ENCODE measurements around the gene BHLHA15. TPM values are rescaled to one million over a fixed set of nuclear protein-coding genes. Genes with fewer than 3 reads are reported as not detected.

BHLHA15 gene
- polyA plus RNA-seq, 1 donor (not counting 4 experiments of a cell fraction or from before 2014, with no cell fraction given), result not detected

DNA sequence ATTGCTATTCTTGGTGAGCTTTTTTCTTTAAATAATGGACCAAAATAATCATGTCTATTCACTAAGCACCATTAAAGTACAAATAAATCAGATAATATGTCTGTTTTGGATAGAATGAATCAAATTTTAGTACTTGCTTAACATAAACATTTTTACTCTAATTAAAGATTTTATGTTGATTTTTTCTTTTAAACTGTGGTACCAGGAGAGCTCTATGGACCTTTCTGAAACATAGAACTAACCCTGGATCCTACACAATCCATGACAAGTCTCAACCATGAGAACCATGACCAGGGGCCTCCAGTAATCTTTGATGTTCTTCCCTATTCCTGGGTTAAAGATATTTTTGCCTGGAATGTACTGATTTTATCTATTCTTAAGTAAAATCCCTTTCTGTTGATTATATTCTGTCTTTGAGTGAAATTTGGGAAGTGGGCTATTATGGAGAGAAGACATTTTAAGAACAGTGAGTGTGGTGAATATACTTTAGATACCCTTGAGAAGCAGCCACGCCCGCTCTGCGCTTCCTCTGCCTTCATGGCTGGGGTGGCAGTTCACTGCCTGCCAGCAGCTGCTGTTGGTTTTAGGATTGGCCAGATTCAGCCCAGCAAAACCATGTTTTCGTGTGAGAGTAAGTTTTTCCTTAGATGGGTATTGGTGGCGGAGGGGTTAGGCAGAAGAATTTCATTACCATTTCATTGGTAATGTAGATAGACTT, 42.2 kb upstream of the BHLHA15 start:
- H3K27me3 ChIP-seq (ENCODE audit: control insufficient read depth, extremely low read depth, insufficient read depth, low read length), result no peaks in the 10 kb centered on the region
- peaks cover 0 to 5% of the 10 kb centered on the region in 2 experiments for H3K36me3 ChIP-seq (ENCODE audit: control insufficient read depth in 2 of 2, extremely low read depth in 1 of 2, insufficient read depth in 2 of 2, low read length in 2 of 2)
- DNase-seq (ENCODE audit: low read depth, low spot score) (no peak), FAIRE-seq (no peak)
- no peak overlapping the region for H3K4me3 ChIP-seq (ENCODE audit: control insufficient read depth in 2 of 3, extremely low read depth in 1 of 3, insufficient read depth in 2 of 3, low read depth in 1 of 3, low read length in 3 of 3)
- no peak for TF ChIP-seq EZH2 (IDR thresholded peaks at IDR 0.05; ENCODE audit: low read length)
- TF ChIP-seq, protein P1, sequence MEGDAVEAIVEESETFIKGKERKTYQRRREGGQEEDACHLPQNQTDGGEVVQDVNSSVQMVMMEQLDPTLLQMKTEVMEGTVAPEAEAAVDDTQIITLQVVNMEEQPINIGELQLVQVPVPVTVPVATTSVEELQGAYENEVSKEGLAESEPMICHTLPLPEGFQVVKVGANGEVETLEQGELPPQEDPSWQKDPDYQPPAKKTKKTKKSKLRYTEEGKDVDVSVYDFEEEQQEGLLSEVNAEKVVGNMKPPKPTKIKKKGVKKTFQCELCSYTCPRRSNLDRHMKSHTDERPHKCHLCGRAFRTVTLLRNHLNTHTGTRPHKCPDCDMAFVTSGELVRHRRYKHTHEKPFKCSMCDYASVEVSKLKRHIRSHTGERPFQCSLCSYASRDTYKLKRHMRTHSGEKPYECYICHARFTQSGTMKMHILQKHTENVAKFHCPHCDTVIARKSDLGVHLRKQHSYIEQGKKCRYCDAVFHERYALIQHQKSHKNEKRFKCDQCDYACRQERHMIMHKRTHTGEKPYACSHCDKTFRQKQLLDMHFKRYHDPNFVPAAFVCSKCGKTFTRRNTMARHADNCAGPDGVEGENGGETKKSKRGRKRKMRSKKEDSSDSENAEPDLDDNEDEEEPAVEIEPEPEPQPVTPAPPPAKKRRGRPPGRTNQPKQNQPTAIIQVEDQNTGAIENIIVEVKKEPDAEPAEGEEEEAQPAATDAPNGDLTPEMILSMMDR (optimal IDR thresholded peaks at IDR 0.05 in 1 of 3, IDR thresholded peaks at IDR 0.05 in 1 of 3, conservative IDR thresholded peaks at IDR 0.05 in 1 of 3; ENCODE audit: extremely low read depth in 1 of 3, insufficient read depth in 2 of 3, low read length in 3 of 3), result no peak
- H4K20me1 ChIP-seq (ENCODE audit: control insufficient read depth, extremely low read depth, insufficient read depth, low read length), result no peaks in the 10 kb centered on the region
- H3K9me1 ChIP-seq (ENCODE audit: control insufficient read depth, extremely low read depth, insufficient read depth, low read length), result no peaks in the 10 kb centered on the region
- H2AFZ ChIP-seq (ENCODE audit: control insufficient read depth, low read length), result no peak overlapping the region
- H3K9me3 ChIP-seq (ENCODE audit: control insufficient read depth, low read depth, low read length), result no peaks in the 10 kb centered on the region
- peaks cover 16% of the 10 kb centered on the region for H3K4me1 ChIP-seq (ENCODE audit: control insufficient read depth, extremely low read depth, insufficient read depth, low read length)
- no peak overlapping the region for H3K27ac ChIP-seq (ENCODE audit: control insufficient read depth, insufficient read depth, low read length)
- H3K9ac ChIP-seq (ENCODE audit: control insufficient read depth, extremely low read depth, insufficient read depth, low read length), result no peak overlapping the region
- dilution Hi-C loops (cut with MboI; ENCODE audit: extremely low pct_ligation_motif_present, low sequenced_read_pairs), result no loop called here
- no peak overlapping the region for H3K4me2 ChIP-seq (ENCODE audit: control insufficient read depth, extremely low read depth, insufficient read depth, low read depth, low read length)
- H3K79me2 ChIP-seq (ENCODE audit: control insufficient read depth, insufficient read depth, low read length), result peaks cover 11% of the 10 kb centered on the region

DNA sequence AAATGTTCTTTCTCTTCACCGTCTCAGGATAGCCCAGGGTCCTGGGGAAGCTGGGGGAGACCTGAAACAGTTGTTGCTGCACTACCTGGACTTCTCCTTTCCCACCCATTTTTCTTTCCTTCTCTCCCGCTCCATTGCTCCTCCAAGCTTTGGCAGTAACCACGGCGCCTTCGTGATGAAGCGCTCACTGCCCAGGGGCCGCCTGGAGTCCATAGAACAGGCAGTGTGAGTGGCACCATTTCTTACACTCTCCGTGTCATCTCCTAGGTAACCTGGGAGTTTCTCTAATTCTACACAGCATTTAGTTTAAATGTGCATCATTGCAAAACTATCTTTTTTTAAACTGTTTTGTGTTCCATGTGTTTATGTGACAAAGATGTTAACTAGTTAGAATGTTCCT, 40.3 kb upstream of the BHLHA15 start:
- H3K36me3 ChIP-seq (ENCODE audit: control insufficient read depth in 2 of 2, extremely low read depth in 1 of 2, insufficient read depth in 2 of 2, low read length in 2 of 2), result peaks cover 6 to 8% of the 10 kb centered on the region in 2 experiments
- H3K4me2 ChIP-seq (ENCODE audit: control insufficient read depth, extremely low read depth, insufficient read depth, low read depth, low read length), result no peak overlapping the region
- dilution Hi-C loops (cut with MboI; ENCODE audit: extremely low pct_ligation_motif_present, low sequenced_read_pairs), result no loop called here
- no peak overlapping the region for H3K27ac ChIP-seq (ENCODE audit: control insufficient read depth, insufficient read depth, low read length)
- H3K4me1 ChIP-seq (ENCODE audit: control insufficient read depth, extremely low read depth, insufficient read depth, low read length), result no peaks in the 10 kb centered on the region
- TF ChIP-seq, protein P1 (optimal IDR thresholded peaks at IDR 0.05 in 1 of 3, IDR thresholded peaks at IDR 0.05 in 1 of 3, conservative IDR thresholded peaks at IDR 0.05 in 1 of 3; ENCODE audit: extremely low read depth in 1 of 3, insufficient read depth in 2 of 3, low read length in 3 of 3), result no peak
- no peak for TF ChIP-seq EZH2 (IDR thresholded peaks at IDR 0.05; ENCODE audit: low read length)
- H2AFZ ChIP-seq (ENCODE audit: control insufficient read depth, low read length), result no peak overlapping the region
- FAIRE-seq (no peak), DNase-seq (ENCODE audit: low read depth, low spot score) (no peak)
- no peaks in the 10 kb centered on the region for H3K9me3 ChIP-seq (ENCODE audit: control insufficient read depth, low read depth, low read length)
- peaks cover 4% of the 10 kb centered on the region for H3K79me2 ChIP-seq (ENCODE audit: control insufficient read depth, insufficient read depth, low read length)
- H3K9me1 ChIP-seq (ENCODE audit: control insufficient read depth, extremely low read depth, insufficient read depth, low read length), result no peaks in the 10 kb centered on the region
- no peaks in the 10 kb centered on the region for H4K20me1 ChIP-seq (ENCODE audit: control insufficient read depth, extremely low read depth, insufficient read depth, low read length)
- no peak overlapping the region for H3K9ac ChIP-seq (ENCODE audit: control insufficient read depth, extremely low read depth, insufficient read depth, low read length)
- H3K27me3 ChIP-seq (ENCODE audit: control insufficient read depth, extremely low read depth, insufficient read depth, low read length), result no peaks in the 10 kb centered on the region
- H3K4me3 ChIP-seq (ENCODE audit: control insufficient read depth in 2 of 3, extremely low read depth in 1 of 3, insufficient read depth in 2 of 3, low read depth in 1 of 3, low read length in 3 of 3), result no peak overlapping the region
